ENCODE data around the gene MAU2.

DNA sequence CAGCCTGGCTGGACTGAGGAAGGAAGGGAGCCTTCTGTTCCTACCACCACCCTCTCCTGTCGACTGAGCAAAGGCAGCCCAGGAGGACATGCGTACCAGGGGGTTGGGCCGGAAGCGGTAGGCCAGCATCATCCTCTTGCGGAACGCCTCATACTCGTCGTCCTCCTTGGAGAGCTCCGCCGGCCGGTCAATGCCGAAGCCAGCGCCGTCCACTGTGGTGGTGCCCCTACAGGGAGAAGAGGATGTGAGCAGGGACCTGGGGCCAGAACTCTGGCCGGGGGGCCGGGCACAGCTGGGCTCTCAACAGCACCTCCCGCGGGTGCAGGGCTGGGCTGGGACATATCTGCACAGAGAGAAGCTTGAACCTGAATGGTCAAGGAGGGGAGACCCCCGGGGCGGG, 43.8 kb upstream of the MAU2 start:
- TF ChIP-seq EZH2 (IDR thresholded peaks at IDR 0.05; ENCODE audit: borderline replicate concordance, low read length) = no peak
- TF ChIP-seq, protein P1, sequence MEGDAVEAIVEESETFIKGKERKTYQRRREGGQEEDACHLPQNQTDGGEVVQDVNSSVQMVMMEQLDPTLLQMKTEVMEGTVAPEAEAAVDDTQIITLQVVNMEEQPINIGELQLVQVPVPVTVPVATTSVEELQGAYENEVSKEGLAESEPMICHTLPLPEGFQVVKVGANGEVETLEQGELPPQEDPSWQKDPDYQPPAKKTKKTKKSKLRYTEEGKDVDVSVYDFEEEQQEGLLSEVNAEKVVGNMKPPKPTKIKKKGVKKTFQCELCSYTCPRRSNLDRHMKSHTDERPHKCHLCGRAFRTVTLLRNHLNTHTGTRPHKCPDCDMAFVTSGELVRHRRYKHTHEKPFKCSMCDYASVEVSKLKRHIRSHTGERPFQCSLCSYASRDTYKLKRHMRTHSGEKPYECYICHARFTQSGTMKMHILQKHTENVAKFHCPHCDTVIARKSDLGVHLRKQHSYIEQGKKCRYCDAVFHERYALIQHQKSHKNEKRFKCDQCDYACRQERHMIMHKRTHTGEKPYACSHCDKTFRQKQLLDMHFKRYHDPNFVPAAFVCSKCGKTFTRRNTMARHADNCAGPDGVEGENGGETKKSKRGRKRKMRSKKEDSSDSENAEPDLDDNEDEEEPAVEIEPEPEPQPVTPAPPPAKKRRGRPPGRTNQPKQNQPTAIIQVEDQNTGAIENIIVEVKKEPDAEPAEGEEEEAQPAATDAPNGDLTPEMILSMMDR (IDR thresholded peaks at IDR 0.05; ENCODE audit: low read length) = no peak
